B cell (primary cell): ENCODE data around the gene HTRA1. TPM values are rescaled to one million over a fixed set of nuclear protein-coding genes. Genes with fewer than 3 reads are reported as not detected.

Experiments
- ATAC-seq: fragments of 200-7000 bp; cut with Tn5 transposase; one replicate; pipeline ENCODE4 v1.10.0; 2021; ENCODE audit warnings: low read depth, mild to moderate bottlenecking, moderate number of reproducible peaks, moderate library complexity
- CTCF ChIA-PET: fragments of 350-600 bp; sonication (Branson Sonifier 250); formaldehyde crosslinking; loops from one replicate; lab custom pipeline; 2021; ENCODE audit warnings: antibody characterized with exemption, inconsistent platforms; lab: Charles Lee
- POLR2A ChIA-PET: fragments of 350-600 bp; sonication (Branson Sonifier 250); formaldehyde crosslinking; loops from one replicate; lab custom pipeline; 2021; ENCODE audit warnings: antibody characterized with exemption; lab: Charles Lee
- DNase-seq: peaks from one replicate; pipeline ENCODE4 v3.0.0; 2013
- H2AFZ ChIP-seq: 2 replicates; pipeline ENCODE4 v1.6.1; 2012; ENCODE audit warnings: mild to moderate bottlenecking, low read depth, low read length; ENCODE audit not compliant: insufficient read depth, poor library complexity, severe bottlenecking
- H3K27ac ChIP-seq, 2 donors: 1 replicate in 1 of 2; 2 replicates in 1 of 2; pipeline ENCODE4 v1.5.1; 2012 to 2013; ENCODE audit warnings: low read length in 2 of 2, mild to moderate bottlenecking in 2 of 2, moderate library complexity in 1 of 2
- H3K27me3 ChIP-seq, 4 experiments: fragments of 200-600 bp in 1 of 4; sonication (generic) in 1 of 4; replicated peaks in 1 of 4; 1 replicate in 2 of 4; 2 replicates in 2 of 4; pipeline versions ENCODE4 v1.6.1 to v1.7.0; 2013 to 2016; ENCODE audit warnings: low read length in 3 of 4, mild to moderate bottlenecking in 2 of 4, mixed read lengths in 1 of 4, moderate library complexity in 1 of 4; ENCODE audit not compliant: insufficient read depth in 4 of 4, control insufficient read depth in 3 of 4; ENCODE audit errors: control extremely low read depth in 1 of 4
- H3K36me3 ChIP-seq, 2 experiments: replicated peaks in 1 of 2; 1 replicate in 1 of 2; 2 replicates in 1 of 2; pipeline versions ENCODE4 v1.6.1 to v1.7.1; 2013; ENCODE audit warnings: low read length in 1 of 2; ENCODE audit not compliant: insufficient read depth in 2 of 2, control insufficient read depth in 1 of 2; ENCODE audit errors: control extremely low read depth in 1 of 2, extremely low read depth in 1 of 2
- H3K4me1 ChIP-seq, 2 donors: fragments of 200-600 bp in 1 of 2; sonication (generic) in 1 of 2; 1 replicate in 1 of 2; 2 replicates in 1 of 2; pipeline versions ENCODE4 v1.5.1 to v1.6.1; 2013 to 2017; ENCODE audit warnings: low read length in 2 of 2; ENCODE audit not compliant: control insufficient read depth in 2 of 2, insufficient read depth in 2 of 2
- H3K4me2 ChIP-seq: replicated peaks from 2 replicates; pipeline ENCODE3; 2012; ENCODE audit warnings: mild to moderate bottlenecking, low read depth, low read length; ENCODE audit not compliant: poor library complexity, severe bottlenecking
- H3K4me3 ChIP-seq, 5 experiments: fragments of 200-600 bp in 1 of 5; sonication (generic) in 1 of 5; 1 replicate in 3 of 5; 2 replicates in 2 of 5; pipeline versions ENCODE4 v1.5.1 to v1.7.0; 2011 to 2016; ENCODE audit warnings: low read length in 4 of 5, mild to moderate bottlenecking in 4 of 5, low read depth in 2 of 5, control low read depth in 1 of 5, moderate library complexity in 1 of 5; ENCODE audit not compliant: insufficient read depth in 1 of 5; ENCODE audit errors: control extremely low read depth in 1 of 5, extremely low read depth in 1 of 5
- H3K79me2 ChIP-seq: fragments of 200-600 bp; sonication (generic); one replicate; pipeline ENCODE4 v1.6.0; 2016; ENCODE audit warnings: low read length; ENCODE audit not compliant: control insufficient read depth, insufficient read depth
- H3K9ac ChIP-seq: fragments of 200-600 bp; sonication (generic); 2 replicates; pipeline ENCODE4 v1.6.1; 2017; ENCODE audit warnings: mild to moderate bottlenecking, low read length, moderate library complexity
- H3K9me3 ChIP-seq, 3 donors: one replicate each; pipeline versions ENCODE4 v1.6.1 to v1.7.1; 2013; ENCODE audit warnings: low read length in 2 of 3; ENCODE audit not compliant: control insufficient read depth in 2 of 3, insufficient read depth in 1 of 3; ENCODE audit errors: control extremely low read depth in 1 of 3
- H4K20me1 ChIP-seq: 2 replicates; pipeline ENCODE4 v1.6.0; 2012; ENCODE audit warnings: mild to moderate bottlenecking, low read length; ENCODE audit not compliant: insufficient read depth, control insufficient read depth, poor library complexity, severe bottlenecking
- H3K27ac Mint-ChIP-seq: one replicate; pipeline ENCODE4 v1.8.0; 2021; ENCODE audit warnings: mixed read lengths
- H3K27me3 Mint-ChIP-seq: one replicate; pipeline ENCODE4 v1.8.0; 2021; ENCODE audit warnings: mixed read lengths
- H3K4me1 Mint-ChIP-seq: one replicate; pipeline ENCODE4 v1.8.0; 2021; ENCODE audit warnings: mixed read lengths
- H3K4me3 Mint-ChIP-seq: one replicate; pipeline ENCODE4 v1.8.0; 2021; ENCODE audit warnings: mixed read lengths
- H3K9me3 Mint-ChIP-seq: one replicate; pipeline ENCODE4 v1.8.0; 2022; ENCODE audit warnings: mixed read lengths; ENCODE audit not compliant: insufficient read depth
- EZH2 ChIP-seq: IDR thresholded peaks from 2 replicates; pipeline ENCODE4 v1.6.1; 2012; ENCODE audit warnings: borderline replicate concordance, low read depth, mild to moderate bottlenecking, moderate library complexity, low read length; ENCODE audit not compliant: insufficient read depth, poor library complexity, severe bottlenecking
- WGBS: methylation state at CpG from one replicate; pipeline ENCODE4 v1.1.5; 2013; ENCODE audit warnings: missing lambda C conversion rate; ENCODE audit not compliant: insufficient coverage; 5-methylcytosine and 5-hydroxymethylcytosine counted together
- intact Hi-C: fragments of 100-400 bp; cut with micrococcal nuclease; formaldehyde crosslinking; loops from one replicate; pipeline ENCODE4 v1.10.0; 2022
- polyA plus RNA-seq: library from polyadenylated mRNA; depleted of rRNA; stranded (reverse); fragments of >200 nt; gene quantifications from 2 replicates; pipeline ENCODE4 v1.2.3, GENCODE V29; 2012
- total RNA-seq, 2 donors: library from RNA; stranded (reverse); fragments of 120-200 nt in 1 of 2; gene quantifications; 1 replicate in 1 of 2; 2 replicates in 1 of 2; pipeline versions ENCODE4 v1.2.3 to v1.2.4, GENCODE V29; 2013 to 2022
- TF ChIP-seq, protein P1 (sequence below): fragments of 200-600 bp; IDR thresholded peaks from one replicate; pipeline ENCODE4 v1.8.0; 2022; ENCODE audit warnings: antibody characterized with exemption, mild to moderate bottlenecking

HTRA1 gene
- total and polyA plus RNA-seq, 2 donors (not counting 1 experiment from before 2014, with no cell fraction given) = not detected

DNA sequence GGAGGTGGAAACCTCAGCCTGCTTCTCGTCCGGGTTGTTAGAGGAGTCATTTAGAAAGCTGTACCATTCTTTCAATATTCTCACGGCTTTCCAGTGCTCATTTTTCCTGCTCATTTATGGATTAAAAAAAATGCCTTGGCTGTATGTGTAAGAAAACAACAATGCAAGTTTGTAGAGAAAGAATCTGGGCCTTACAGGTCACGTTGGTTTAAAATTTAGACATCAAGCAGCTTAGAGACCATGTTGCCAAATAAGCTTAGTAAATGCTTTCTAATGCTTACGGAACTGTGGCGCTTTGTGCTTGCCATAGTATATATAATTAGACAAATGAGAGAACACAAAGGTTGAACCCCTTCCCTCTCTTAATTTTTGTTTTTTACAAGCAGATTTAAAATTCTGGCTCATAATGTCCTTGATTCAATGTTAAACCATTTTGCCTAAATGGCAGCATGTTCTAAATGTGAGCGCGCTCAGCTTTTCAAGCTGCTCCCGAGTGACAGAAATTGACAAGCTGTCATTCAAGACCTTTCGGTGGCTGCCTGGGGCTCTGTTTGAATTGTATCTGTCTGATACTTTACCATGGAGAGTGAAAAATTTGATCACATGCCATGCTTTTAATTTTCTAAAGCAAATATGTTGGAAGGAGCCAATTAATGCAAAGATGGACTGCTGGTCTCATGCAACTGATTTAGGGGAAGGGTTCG, 5.8 kb upstream of the HTRA1 start:
- H4K20me1 ChIP-seq = no peaks in the 10 kb centered on the region
- H3K4me3 ChIP-seq = no peak overlapping the region
- no peaks in the 10 kb centered on the region for H3K36me3 ChIP-seq
- ChIA-PET CTCF (interaction anchor here (1.1 to 1.2 kb wide), 2 partner anchors 20 to 156 kb away, joined by 4 to 5 read pairs; no protein-coding TSS in a partner anchor), POLR2A (no interaction called here)
- peaks cover 0 to 41% (median 19%) of the 10 kb centered on the region in 4 experiments for H3K27me3 ChIP-seq
- intact Hi-C loops = no loop called here
- WGBS = 100% methylated on average over 4 of the region's 11 CpGs
- no peak overlapping the region for H2AFZ ChIP-seq
- H3K27ac Mint-ChIP-seq = no peak overlapping the region
- no peak overlapping the region for H3K9ac ChIP-seq
- H3K9me3 Mint-ChIP-seq = no peaks in the 10 kb centered on the region
- H3K4me1 Mint-ChIP-seq = peaks cover under 1% of the 10 kb centered on the region
- DNase-seq (no peak), ATAC-seq (no peak)
- no peak overlapping the region for H3K4me3 Mint-ChIP-seq
- peaks cover 53% of the 10 kb centered on the region for H3K27me3 Mint-ChIP-seq
- H3K4me2 ChIP-seq = no peak overlapping the region
- H3K79me2 ChIP-seq = no peaks in the 10 kb centered on the region
- H3K9me3 ChIP-seq = peaks cover 0 to 6% (median 0%) of the 10 kb centered on the region in 3 donors
- H3K27ac ChIP-seq = no peak overlapping the region
- TF ChIP-seq, protein P1, sequence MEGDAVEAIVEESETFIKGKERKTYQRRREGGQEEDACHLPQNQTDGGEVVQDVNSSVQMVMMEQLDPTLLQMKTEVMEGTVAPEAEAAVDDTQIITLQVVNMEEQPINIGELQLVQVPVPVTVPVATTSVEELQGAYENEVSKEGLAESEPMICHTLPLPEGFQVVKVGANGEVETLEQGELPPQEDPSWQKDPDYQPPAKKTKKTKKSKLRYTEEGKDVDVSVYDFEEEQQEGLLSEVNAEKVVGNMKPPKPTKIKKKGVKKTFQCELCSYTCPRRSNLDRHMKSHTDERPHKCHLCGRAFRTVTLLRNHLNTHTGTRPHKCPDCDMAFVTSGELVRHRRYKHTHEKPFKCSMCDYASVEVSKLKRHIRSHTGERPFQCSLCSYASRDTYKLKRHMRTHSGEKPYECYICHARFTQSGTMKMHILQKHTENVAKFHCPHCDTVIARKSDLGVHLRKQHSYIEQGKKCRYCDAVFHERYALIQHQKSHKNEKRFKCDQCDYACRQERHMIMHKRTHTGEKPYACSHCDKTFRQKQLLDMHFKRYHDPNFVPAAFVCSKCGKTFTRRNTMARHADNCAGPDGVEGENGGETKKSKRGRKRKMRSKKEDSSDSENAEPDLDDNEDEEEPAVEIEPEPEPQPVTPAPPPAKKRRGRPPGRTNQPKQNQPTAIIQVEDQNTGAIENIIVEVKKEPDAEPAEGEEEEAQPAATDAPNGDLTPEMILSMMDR = no peak
- TF ChIP-seq EZH2 = no peak
- peaks cover 0 to 12% of the 10 kb centered on the region in 2 donors for H3K4me1 ChIP-seq

DNA sequence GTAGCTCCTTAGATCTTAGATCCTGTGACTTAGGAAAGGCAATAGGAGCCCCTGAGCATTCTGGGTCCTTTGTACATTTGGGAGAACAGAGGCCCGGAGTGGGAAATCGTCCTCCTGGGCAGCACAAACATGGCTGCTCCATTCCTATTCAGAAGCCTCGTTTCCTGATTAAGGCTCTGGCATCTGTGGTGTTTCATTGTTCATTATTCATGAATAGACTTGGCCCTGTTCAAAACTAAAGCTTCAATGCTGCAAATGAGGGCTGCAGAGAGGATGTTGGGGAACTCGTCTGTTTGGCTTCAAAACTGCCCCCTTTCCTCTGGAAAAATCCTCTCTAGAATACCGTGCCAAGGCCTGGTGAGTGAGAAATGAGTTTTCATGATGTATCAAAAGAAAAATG, 3.4 kb upstream of the HTRA1 start:
- Histone ChIP-seq H3K9ac (no peak overlapping the region), H3K4me1 (peaks cover 5 to 26% of the 10 kb centered on the region in 2 donors), H3K27me3 (peaks cover 0 to 55% (median 24%) of the 10 kb centered on the region in 4 experiments), H3K4me3 (no peak overlapping the region), H4K20me1 (no peaks in the 10 kb centered on the region), H3K27ac (no peak overlapping the region), H3K36me3 (no peaks in the 10 kb centered on the region), H3K79me2 (no peaks in the 10 kb centered on the region), H3K9me3 (peaks cover 0 to 6% (median 0%) of the 10 kb centered on the region in 3 donors), H3K4me2 (no peak overlapping the region), H2AFZ (no peak overlapping the region)
- ATAC-seq (no peak), DNase-seq (no peak)
- Mint-ChIP-seq H3K27ac (no peak overlapping the region), H3K4me1 (peaks cover 10% of the 10 kb centered on the region), H3K4me3 (no peak overlapping the region), H3K27me3 (peaks cover 55% of the 10 kb centered on the region), H3K9me3 (no peaks in the 10 kb centered on the region)
- CTCF ChIA-PET = interaction anchor here (0.6 kb wide), 1 partner anchor 187 kb away, joined by 3 read pairs; the partner anchor contains the start of gene BTBD16
- POLR2A ChIA-PET = no interaction called here
- no CpG with 5 or more reads among the region's 5 CpGs for WGBS
- TF ChIP-seq EZH2 = no peak
- TF ChIP-seq, protein P1 = no peak
- intact Hi-C loops = no loop called here
